GM12878 (cell line): Measurements from ENCODE around the gene AMN. TPM values are rescaled to one million over a fixed set of nuclear protein-coding genes. Genes with fewer than 3 reads are reported as not detected.

Source experiments
- ATAC-seq: fragments of 200-7000 bp; cut with Tn5 transposase; 3 replicates; pipeline ENCODE4 v1.9.1; 2020; ENCODE audit warnings: mild to moderate bottlenecking, moderate library complexity
- BruUV-seq: library from RNA; stranded (reverse); fragments of 400-500 nt; replicated peaks from 2 replicates; lab custom pipeline; 2021; lab: Mats Ljungman, UMichigan
- CTCF ChIA-PET: fragments of 300-600 bp; sonication (Branson Sonifier 250); formaldehyde crosslinking; extraction: SDS; loops from one replicate; lab custom pipeline; 2021; ENCODE audit warnings: inconsistent platforms; lab: Yijun Ruan, JAX
- POLR2A ChIA-PET: fragments of 350-600 bp; formaldehyde crosslinking; extraction: SDS; loops from one replicate; lab custom pipeline; 2021; ENCODE audit warnings: inconsistent platforms; lab: Charles Lee
- RAD21 ChIA-PET: fragments of 300-600 bp; sonication (Branson Sonifier 250); formaldehyde crosslinking; loops from one replicate; lab custom pipeline; 2023; ENCODE audit warnings: antibody characterized with exemption; ENCODE audit not compliant: unreplicated experiment; lab: Charles Lee
- SMC1A ChIA-PET: fragments of 300-600 bp; sonication (Branson Sonifier 250); formaldehyde crosslinking; loops from one replicate; lab custom pipeline; 2023; ENCODE audit not compliant: unreplicated experiment, uncharacterized antibody; lab: Charles Lee
- DNase-seq: peaks from one replicate; pipeline ENCODE4 v3.0.0-alpha.2; 2011; ENCODE audit warnings: low read depth, low spot score
- FAIRE-seq: peaks from 3 replicates; lab custom pipeline; 2011; peaks lifted over from hg19 to GRCh38; lab: Jason Lieb, UNC
- H2AFZ ChIP-seq: 2 replicates; pipeline ENCODE4 v1.6.0; 2011; ENCODE audit warnings: low read depth, low read length, control low read depth; ENCODE audit not compliant: control insufficient read depth
- H3K27ac ChIP-seq: 2 replicates; pipeline ENCODE4 v1.5.1; 2011; ENCODE audit warnings: control low read depth; ENCODE audit not compliant: control insufficient read depth, insufficient read depth
- H3K27me3 ChIP-seq, 2 experiments: replicated peaks in 1 of 2; 2 replicates each; pipeline versions ENCODE4 v1.6.0 to v1.6.1; 2011; ENCODE audit warnings: low read length in 1 of 2; ENCODE audit not compliant: control insufficient read depth in 2 of 2, insufficient read depth in 2 of 2
- H3K36me3 ChIP-seq, 2 experiments: 2 replicates each; pipeline ENCODE4 v1.5.1; 2011; ENCODE audit warnings: low read length in 1 of 2; ENCODE audit not compliant: control insufficient read depth in 2 of 2, insufficient read depth in 2 of 2
- H3K4me1 ChIP-seq: 2 replicates; pipeline ENCODE4 v1.6.1; 2011; ENCODE audit warnings: mild to moderate bottlenecking, low read length, moderate library complexity, mixed read lengths; ENCODE audit not compliant: control insufficient read depth, insufficient read depth
- H3K4me2 ChIP-seq: 2 replicates; pipeline ENCODE4 v1.6.0; 2011; ENCODE audit warnings: control low read depth; ENCODE audit not compliant: control insufficient read depth, insufficient read depth
- H3K4me3 ChIP-seq: fragments of 200-600 bp; sonication (generic); 2 replicates; pipeline ENCODE4 v1.5.1; 2016
- H3K79me2 ChIP-seq: 2 replicates; pipeline ENCODE4 v1.6.0; 2011; ENCODE audit warnings: low read length; ENCODE audit not compliant: control insufficient read depth, insufficient read depth
- H3K9ac ChIP-seq: 2 replicates; pipeline ENCODE4 v1.8.0; 2011; ENCODE audit warnings: low read length, control low read depth, mixed read lengths; ENCODE audit not compliant: control insufficient read depth, insufficient read depth
- H3K9me3 ChIP-seq: replicated peaks from 3 replicates; pipeline ENCODE4 v1.5.1; 2011; ENCODE audit warnings: mild to moderate bottlenecking, low read length; ENCODE audit not compliant: control insufficient read depth, insufficient read depth
- H4K20me1 ChIP-seq: 2 replicates; pipeline ENCODE4 v1.6.0; 2011; ENCODE audit not compliant: control insufficient read depth, insufficient read depth
- CBX3 ChIP-seq: fragments of 200-600 bp; sonication (generic); IDR thresholded peaks from 2 replicates; pipeline ENCODE4 v1.6.1; 2016; ENCODE audit warnings: low read depth, borderline replicate concordance
- EGR1 ChIP-seq, 2 experiments: IDR thresholded peaks; 1 replicate in 1 of 2; 2 replicates in 1 of 2; pipeline ENCODE4 v1.6.1; 2011 to 2012; ENCODE audit warnings: low read depth in 2 of 2, low read length in 2 of 2, borderline replicate concordance in 1 of 2, mild to moderate bottlenecking in 1 of 2, moderate library complexity in 1 of 2
- ESRRA ChIP-seq: IDR thresholded peaks from 2 replicates; pipeline ENCODE4 v1.6.1; 2012; ENCODE audit warnings: mild to moderate bottlenecking, low read length, improper control_type of control experiment
- FOXM1 ChIP-seq: IDR thresholded peaks from 2 replicates; pipeline ENCODE4 v1.6.1; 2012; ENCODE audit warnings: low read depth, mild to moderate bottlenecking, inconsistent platforms, low read length, moderate library complexity
- GABPA ChIP-seq: IDR thresholded peaks from 2 replicates; pipeline ENCODE4 v1.6.1; 2014; ENCODE audit warnings: antibody characterized with exemption, low read depth, mild to moderate bottlenecking, inconsistent platforms
- HDGF ChIP-seq: fragments of 450-650 bp; IDR thresholded peaks from 2 replicates; pipeline ENCODE4 v1.6.1; 2016; ENCODE audit warnings: antibody characterized with exemption
- PML ChIP-seq: IDR thresholded peaks from 2 replicates; pipeline ENCODE4 v1.6.1; 2012; ENCODE audit warnings: low read length, inconsistent platforms
- RCOR1 ChIP-seq: conservative IDR thresholded peaks from 2 replicates; pipeline ENCODE4 v1.6.1; 2012; ENCODE audit warnings: low read depth, low read length, improper control_type of control experiment
- SPI1 ChIP-seq: IDR thresholded peaks from 2 replicates; pipeline ENCODE4 v1.6.1; 2011; ENCODE audit warnings: low read depth, mild to moderate bottlenecking, low read length, moderate library complexity, borderline replicate concordance; ENCODE audit not compliant: insufficient read depth
- SRF ChIP-seq, 2 experiments: IDR thresholded peaks; 2 replicates each; pipeline ENCODE4 v1.6.1; 2011; ENCODE audit warnings: low read depth in 2 of 2, low read length in 2 of 2, mild to moderate bottlenecking in 1 of 2, moderate library complexity in 1 of 2
- STAT3 ChIP-seq: IDR thresholded peaks from 2 replicates; pipeline ENCODE4 v1.6.1; 2011; ENCODE audit warnings: low read depth, low read length, improper control_type of control experiment
- TCF12 ChIP-seq: IDR thresholded peaks from 2 replicates; pipeline ENCODE4 v1.6.1; 2011; ENCODE audit warnings: low read depth, mild to moderate bottlenecking, low read length
- WRNIP1 ChIP-seq: IDR thresholded peaks from 2 replicates; pipeline ENCODE4 v1.6.1; 2011; ENCODE audit warnings: low read depth, low read length, improper control_type of control experiment, borderline replicate concordance
- YBX1 ChIP-seq: fragments of 450-650 bp; IDR thresholded peaks from 2 replicates; pipeline ENCODE4 v1.6.1; 2016; ENCODE audit warnings: antibody characterized with exemption
- YY1 ChIP-seq: IDR thresholded peaks from 2 replicates; pipeline ENCODE4 v1.6.1; 2011; ENCODE audit warnings: low read depth, mild to moderate bottlenecking, low read length
- ZNF622 ChIP-seq: fragments of 450-650 bp; IDR thresholded peaks from 2 replicates; pipeline ENCODE4 v1.6.1; 2017; ENCODE audit warnings: mild to moderate bottlenecking, inconsistent platforms
- ZZZ3 ChIP-seq: IDR thresholded peaks from 2 replicates; pipeline ENCODE4 v1.6.1; 2011; ENCODE audit warnings: low read depth; ENCODE audit not compliant: control insufficient read depth, insufficient read length
- WGBS: methylation state at CpG from one replicate; pipeline ENCODE4 v1.1.6; 2016; ENCODE audit warnings: low lambda C conversion rate; ENCODE audit not compliant: insufficient replicate concordance, insufficient coverage; ENCODE audit errors: missing lambda C conversion rate; 5-methylcytosine and 5-hydroxymethylcytosine counted together
- in situ Hi-C: fragments of 300-500 bp; cut with MboI; formaldehyde crosslinking; loops from 9 replicates; pipeline ENCODE4 v1.14.3; 2018; ENCODE audit warnings: mixed read lengths
- intact Hi-C: fragments of 100-400 bp; cut with micrococcal nuclease; formaldehyde crosslinking; loops from one replicate; pipeline ENCODE4 v1.14.2; 2022; ENCODE audit not compliant: unreplicated experiment
- polyA plus RNA-seq, 11 experiments: library from polyadenylated mRNA; depleted of rRNA in 4 of 11; unstranded in 6 of 11; stranded (reverse) in 5 of 11; fragments of >200 nt; fragmentation: Nextera tagmentation in 4 of 11; fragmentation: Illumina TruSeq in 1 of 11; extraction: Ambion mirVana in 4 of 11; extraction: Trizol in 1 of 11; gene quantifications; 1 replicate in 1 of 11; 2 replicates in 10 of 11; pipeline versions ENCODE4 v1.2.1 to v1.2.3, GENCODE V29; 2011 to 2016; ENCODE audit warnings: inconsistent platforms in 2 of 11, missing spikeins in 2 of 11, low read depth in 1 of 11
- total RNA-seq, 4 experiments: library from RNA; depleted of rRNA in 3 of 4; stranded (reverse); fragments of >200 nt in 3 of 4; fragmentation: Illumina TruSeq in 1 of 4; extraction: Trizol in 1 of 4; gene quantifications; 2 replicates each; pipeline versions ENCODE4 v1.2.1 to v1.2.3, GENCODE V29; 2013 to 2021
- TF ChIP-seq, protein P1 (sequence below): fragments of 450-650 bp; IDR thresholded peaks from 2 replicates; pipeline ENCODE4 v1.6.1; 2017; ENCODE audit warnings: antibody characterized with exemption, mild to moderate bottlenecking, moderate library complexity
- TF ChIP-seq, protein P2 (sequence below): IDR thresholded peaks from 2 replicates; pipeline ENCODE4 v1.6.1; 2012; ENCODE audit warnings: low read depth, low read length, improper control_type of control experiment

Gene AMN
- total and polyA plus RNA-seq, 10 of the 15 experiments (the other 5 are each of a cell fraction or from before 2014, with no cell fraction given), result 0.03 to 0.33 (median 0.11) TPM; not detected in 6

DNA sequence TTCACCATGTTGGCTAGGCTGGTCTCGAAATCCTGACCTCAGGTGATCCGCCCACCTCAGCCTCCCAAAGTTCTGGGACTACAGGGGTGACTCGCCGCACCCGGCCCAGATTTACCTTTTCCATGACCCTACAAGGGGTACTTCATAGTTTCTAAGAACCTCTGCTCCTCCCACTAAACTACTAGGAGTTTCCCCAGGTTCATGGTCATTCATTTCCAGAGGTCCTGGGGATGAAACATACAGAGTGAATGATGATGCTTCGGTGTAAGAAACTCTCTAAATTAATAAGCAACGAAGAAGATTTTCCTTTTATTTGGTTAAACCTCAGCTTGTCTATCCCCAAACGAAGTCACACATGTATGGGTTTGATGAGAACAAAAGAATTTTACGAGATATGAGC lies 56.9 kb downstream of the AMN start:
- ChIA-PET POLR2A (interaction anchor here (0.6 kb wide), 1 partner anchor 270 kb away, joined by 3 read pairs; no protein-coding TSS in a partner anchor), CTCF (no interaction called here), SMC1A (no interaction called here), RAD21 (no interaction called here)
- H3K9ac ChIP-seq, result no peak overlapping the region
- FAIRE-seq (no peak), ATAC-seq (no peak), DNase-seq (no peak)
- no peaks in the 10 kb centered on the region for H3K79me2 ChIP-seq
- H3K9me3 ChIP-seq, result no peaks in the 10 kb centered on the region
- WGBS, result 36% methylated on average over 9 of the region's 9 CpGs
- H3K4me3 ChIP-seq, result no peak overlapping the region
- no peaks in the 10 kb centered on the region for H4K20me1 ChIP-seq
- no peak overlapping the region for H3K27ac ChIP-seq
- intact Hi-C loops (no loop called here), in situ Hi-C loops (no loop called here)
- H3K27me3 ChIP-seq, result no peaks in the 10 kb centered on the region
- H3K36me3 ChIP-seq, result peaks cover 13 to 23% of the 10 kb centered on the region in 2 experiments
- no peaks in the 10 kb centered on the region for H3K4me1 ChIP-seq
- no peak overlapping the region for H2AFZ ChIP-seq
- no peak overlapping the region for H3K4me2 ChIP-seq
- no TSS peak for BruUV-seq
- TF ChIP-seq ZZZ3 (no peak), ESRRA (no peak), RCOR1 (no peak), YBX1 (no peak), TCF12 (no peak), ZNF622 (no peak), WRNIP1 (no peak), YY1 (no peak), EGR1 (IDR thresholded peaks at IDR 0.05; ENCODE audit: borderline replicate concordance in 1 of 2, low read depth in 2 of 2, low read length in 2 of 2) (no peak), HDGF (no peak), SRF (IDR thresholded peaks at IDR 0.05; ENCODE audit: low read depth in 2 of 2, low read length in 2 of 2) (no peak), FOXM1 (no peak), CBX3 (no peak), SPI1 (no peak), PML (no peak), GABPA (no peak), STAT3 (no peak)
- TF ChIP-seq, protein P1, sequence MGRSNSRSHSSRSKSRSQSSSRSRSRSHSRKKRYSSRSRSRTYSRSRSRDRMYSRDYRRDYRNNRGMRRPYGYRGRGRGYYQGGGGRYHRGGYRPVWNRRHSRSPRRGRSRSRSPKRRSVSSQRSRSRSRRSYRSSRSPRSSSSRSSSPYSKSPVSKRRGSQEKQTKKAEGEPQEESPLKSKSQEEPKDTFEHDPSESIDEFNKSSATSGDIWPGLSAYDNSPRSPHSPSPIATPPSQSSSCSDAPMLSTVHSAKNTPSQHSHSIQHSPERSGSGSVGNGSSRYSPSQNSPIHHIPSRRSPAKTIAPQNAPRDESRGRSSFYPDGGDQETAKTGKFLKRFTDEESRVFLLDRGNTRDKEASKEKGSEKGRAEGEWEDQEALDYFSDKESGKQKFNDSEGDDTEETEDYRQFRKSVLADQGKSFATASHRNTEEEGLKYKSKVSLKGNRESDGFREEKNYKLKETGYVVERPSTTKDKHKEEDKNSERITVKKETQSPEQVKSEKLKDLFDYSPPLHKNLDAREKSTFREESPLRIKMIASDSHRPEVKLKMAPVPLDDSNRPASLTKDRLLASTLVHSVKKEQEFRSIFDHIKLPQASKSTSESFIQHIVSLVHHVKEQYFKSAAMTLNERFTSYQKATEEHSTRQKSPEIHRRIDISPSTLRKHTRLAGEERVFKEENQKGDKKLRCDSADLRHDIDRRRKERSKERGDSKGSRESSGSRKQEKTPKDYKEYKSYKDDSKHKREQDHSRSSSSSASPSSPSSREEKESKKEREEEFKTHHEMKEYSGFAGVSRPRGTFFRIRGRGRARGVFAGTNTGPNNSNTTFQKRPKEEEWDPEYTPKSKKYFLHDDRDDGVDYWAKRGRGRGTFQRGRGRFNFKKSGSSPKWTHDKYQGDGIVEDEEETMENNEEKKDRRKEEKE, result no peak
- TF ChIP-seq, protein P2, sequence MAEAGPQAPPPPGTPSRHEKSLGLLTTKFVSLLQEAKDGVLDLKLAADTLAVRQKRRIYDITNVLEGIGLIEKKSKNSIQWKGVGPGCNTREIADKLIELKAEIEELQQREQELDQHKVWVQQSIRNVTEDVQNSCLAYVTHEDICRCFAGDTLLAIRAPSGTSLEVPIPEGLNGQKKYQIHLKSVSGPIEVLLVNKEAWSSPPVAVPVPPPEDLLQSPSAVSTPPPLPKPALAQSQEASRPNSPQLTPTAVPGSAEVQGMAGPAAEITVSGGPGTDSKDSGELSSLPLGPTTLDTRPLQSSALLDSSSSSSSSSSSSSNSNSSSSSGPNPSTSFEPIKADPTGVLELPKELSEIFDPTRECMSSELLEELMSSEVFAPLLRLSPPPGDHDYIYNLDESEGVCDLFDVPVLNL, result no peak
